NOMO-1 (cell line): ENCODE measurements around the gene PLEKHM3.

Experiments
- DNase-seq, 2 experiments: peaks; one replicate each; lab custom pipeline; 2025; ENCODE audit not compliant: unreplicated experiment in 2 of 2; lab: John Stamatoyannopoulos, UW

Gene PLEKHM3

DNA sequence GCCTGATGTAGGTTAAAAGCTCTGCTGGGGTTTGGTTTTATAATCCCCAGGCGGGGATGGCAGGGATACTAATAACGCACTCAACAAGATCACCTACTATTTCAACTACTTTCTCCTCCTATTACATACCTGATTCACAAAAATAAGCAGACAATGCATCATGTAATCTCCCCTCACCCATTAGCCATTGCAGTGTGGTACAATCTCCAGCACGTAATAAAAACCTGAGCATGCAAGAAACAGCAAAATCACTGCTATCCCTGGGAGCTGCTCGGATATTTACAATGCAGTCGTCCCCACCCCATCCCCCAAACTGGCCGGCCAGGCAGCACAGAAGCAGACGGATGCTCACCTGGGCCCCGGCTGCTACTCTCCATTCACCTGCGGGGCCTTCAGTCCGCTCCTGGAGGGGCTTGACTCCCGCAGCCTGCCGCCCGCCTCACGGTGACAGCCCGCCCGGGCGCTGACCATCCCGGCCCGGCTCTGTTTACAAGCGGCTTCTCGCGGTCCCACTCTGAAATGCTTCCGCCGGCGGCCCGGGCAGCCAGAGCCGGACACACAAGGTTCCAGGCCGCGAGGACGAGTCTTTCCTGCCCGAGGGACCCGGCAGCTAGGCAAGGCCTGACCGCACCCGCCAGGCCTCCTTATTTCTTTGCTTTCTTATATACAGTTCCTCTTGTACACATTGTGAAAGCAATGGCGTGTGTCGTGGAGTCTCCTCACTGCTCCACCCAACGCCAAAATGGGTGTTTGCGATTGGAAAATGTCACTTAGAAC lies at the start of gene PLEKHM3:
PLEKHM3 (minus strand) TSS at position 491 of the 777 bp plus-strand sequence. CDS start 23,888 bp downstream, outside the sequence.
- peak; percentile 87 to 91 for DNase-seq

DNA sequence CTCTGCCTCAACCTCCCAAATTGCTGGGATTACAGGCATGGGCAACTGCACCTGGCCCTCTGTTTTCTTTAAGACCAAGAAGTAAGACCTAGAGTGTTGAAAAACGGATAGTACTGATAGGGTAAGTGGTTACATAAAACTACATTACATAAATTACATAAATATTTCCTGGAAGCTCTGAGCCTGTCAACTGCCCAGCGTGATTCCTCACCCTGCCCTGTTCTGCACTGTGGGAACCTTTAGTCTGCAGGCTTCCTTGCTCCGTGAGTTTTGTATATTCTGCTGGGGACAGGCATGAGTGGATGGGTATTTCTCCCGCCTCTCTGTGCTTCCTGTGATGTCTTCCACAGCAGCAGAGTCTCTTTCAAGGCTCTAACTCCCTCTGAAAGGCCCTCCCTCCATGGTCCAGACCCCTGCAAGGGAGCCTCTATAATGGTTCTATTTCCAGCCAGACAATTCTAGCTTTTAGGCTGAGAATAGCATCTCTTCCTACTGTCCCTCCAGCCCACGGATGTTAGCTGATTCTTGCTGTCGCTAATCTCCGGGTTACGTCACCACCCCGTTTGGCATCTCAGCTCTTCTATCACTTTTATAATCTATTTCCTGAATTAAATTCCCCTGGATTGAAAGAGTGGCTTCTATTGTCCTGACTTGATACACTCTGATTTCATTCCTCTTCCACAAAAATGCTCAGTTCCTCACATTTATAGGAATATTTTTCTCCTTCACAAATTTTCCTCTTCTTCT lies 49.5 kb upstream of the PLEKHM3 start:
- no peak for DNase-seq

GRCh38 chr2:208072250-208072892 lies 47.0 kb upstream of the PLEKHM3 start:
- DNase-seq, result peak; percentile 53 to 64

- DNase-seq, result no peak
These were observed 43.9 kb upstream of the PLEKHM3 start for GRCh38 chr2:208069186-208069585.

GRCh38 chr2:208066016-208066415 lies 40.7 kb upstream of the PLEKHM3 start:
- no peak for DNase-seq

DNA sequence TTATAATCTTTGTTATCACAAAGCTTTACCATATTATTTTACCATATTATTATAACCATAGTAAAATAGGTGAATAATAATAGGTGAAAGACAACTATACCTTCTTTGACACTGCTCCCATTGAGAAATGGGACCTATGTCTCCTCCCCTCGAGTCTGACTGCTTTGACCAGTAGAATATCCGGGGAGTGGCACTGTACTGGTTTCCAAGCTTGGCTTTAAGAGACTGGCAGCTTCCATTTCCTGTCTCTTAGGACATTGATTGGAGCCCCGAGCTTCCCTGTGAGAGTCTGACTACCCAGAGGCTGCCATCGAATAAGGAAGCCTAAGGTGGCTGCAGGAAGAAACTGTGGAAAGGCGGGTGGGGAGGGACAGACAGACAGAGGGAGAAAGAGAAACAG lies 40.1 kb upstream of the PLEKHM3 start:
- DNase-seq, result no peak

DNA sequence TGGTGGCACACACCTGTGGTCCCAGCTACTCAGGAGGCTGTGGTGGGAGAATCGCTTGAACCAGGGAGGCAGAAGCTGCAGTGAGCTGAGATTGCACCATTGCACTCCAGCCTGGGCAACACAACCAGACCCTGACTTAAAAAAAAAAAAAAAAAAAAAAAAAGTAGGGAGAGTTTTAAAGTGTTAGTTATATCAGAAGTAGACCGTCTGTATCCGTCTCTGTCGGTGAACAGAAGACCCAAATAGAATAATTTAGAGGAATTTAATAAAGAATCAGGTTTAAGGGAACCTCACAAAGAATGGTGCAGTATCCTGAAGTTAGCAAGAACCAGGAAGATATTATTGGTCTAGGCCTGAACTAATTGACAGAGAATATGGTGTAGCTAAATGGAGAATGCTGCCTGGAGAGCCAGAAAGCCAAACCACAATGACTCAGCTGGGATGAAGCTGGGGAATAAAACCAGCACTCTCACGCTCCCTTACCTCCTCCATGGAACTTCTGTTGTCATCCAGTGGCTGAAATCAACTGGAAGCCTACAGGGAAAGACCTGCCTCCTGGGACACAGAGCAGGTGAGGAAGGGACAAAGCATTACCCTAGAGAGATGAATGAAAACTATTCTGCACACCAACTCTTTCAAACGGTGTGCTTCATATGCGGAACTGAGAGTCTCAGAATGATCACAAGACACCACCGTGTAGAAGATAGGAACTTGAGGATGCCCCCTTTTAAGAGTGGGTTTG lies 39.1 kb upstream of the PLEKHM3 start:
- DNase-seq, result peak; percentile 46 to 68

GRCh38 chr2:208062961-208063360 lies 37.6 kb upstream of the PLEKHM3 start:
- no peak for DNase-seq

DNA sequence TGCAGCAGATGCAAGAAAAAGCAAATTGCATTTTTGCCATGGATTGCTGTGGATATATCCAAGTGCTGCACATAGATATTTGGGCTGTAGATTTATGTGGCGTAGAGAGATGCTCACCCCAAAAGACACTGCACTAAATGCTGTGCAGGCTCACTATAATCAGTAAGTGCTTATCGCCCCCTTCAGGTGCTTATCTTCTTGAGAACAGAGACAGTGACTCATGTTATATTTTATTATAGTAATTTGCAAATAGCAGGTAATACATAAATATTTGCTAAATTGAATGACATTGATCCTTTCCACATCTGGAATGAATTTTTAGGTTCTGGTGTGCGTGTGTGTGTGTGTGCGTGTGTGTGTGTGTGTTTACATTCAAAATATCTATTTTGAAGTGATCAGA lies 36.8 kb upstream of the PLEKHM3 start:
- peak; percentile 22 to 58 for DNase-seq

DNA sequence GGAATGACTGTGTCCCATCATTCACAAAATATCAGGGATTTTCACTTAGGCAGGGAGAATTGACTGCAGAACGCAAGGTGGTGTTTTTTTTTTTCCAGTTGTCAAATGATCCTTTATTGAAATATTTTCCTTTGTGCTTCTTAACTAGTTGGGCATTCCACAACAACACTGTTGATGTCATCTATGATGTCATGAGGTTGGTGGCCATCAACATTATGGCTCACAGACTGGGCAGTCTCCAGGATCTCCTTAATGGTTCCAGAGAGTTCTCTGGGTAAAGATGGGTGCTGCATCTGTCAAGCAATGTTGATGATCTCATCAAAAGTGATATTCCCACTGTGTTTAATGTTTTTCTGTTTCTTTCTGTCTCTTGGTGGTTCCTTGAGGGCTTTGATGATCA lies 31.8 kb upstream of the PLEKHM3 start:
- DNase-seq, result no peak

DNA sequence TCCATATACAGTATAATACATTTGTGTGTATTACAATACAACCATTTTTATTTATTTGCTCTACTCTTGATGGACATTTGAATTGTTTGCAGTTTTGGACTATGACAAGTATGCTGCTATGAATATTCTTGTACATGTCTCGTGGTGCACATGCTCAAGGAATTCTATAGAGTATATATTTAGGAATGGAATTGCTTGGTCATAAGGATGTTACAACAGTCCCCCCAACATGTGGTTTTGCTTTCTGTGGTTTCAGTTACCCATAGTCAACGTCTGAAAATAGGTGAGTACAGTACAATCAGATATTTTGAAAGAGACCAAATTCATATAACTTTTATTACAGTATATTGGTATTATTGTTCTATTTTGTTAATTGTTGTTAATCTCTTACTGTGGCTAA lies 24.1 kb upstream of the PLEKHM3 start:
- peak in 1 of 2 experiments; percentile 53 for DNase-seq

DNA sequence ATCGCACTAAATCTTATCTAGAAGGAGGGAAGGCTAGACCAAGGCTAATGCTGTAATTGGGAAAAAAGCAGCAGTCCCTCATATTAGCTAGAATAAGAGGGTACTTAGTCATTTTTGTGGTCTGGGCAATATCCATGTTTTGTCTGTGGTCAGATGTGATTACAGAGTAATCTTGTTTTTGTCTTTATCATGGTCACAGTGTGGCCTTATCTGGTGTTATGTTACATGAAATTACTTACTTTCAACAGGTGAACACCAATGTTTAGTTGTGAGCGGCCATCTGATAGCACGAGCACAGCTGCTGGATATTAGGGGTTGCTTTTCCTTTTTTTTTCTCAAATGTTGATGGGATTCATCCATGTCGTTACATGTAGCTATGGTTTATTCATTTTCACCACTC lies 23.7 kb upstream of the PLEKHM3 start:
- DNase-seq, result no peak

DNA sequence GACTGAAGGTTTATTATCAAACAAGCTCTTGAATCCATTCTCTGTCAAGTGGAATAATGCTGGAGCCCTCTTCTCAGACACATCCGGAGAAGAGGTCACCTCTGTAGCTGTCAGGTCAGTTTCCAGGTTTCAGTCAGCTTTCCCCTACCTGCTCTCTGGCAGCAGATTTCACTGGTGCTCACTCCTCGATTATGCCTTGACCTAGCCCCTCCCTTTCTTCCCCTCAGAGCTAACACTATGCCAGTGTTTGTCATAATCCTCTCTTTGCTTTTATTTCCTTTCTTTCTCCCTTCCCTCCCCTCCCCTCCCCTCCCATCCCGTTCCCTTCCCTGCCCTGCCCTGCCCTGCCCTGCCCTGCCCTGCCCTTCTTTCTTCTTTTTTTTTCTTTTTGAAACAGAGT lies 22.5 kb upstream of the PLEKHM3 start:
- DNase-seq, result no peak

- DNase-seq, result no peak
These were observed 21.4 kb upstream of the PLEKHM3 start for GRCh38 chr2:208046686-208047085.

GRCh38 chr2:208042450-208042849 lies 17.1 kb upstream of the PLEKHM3 start:
- DNase-seq, result peak in 1 of 2 experiments; percentile 15

DNA sequence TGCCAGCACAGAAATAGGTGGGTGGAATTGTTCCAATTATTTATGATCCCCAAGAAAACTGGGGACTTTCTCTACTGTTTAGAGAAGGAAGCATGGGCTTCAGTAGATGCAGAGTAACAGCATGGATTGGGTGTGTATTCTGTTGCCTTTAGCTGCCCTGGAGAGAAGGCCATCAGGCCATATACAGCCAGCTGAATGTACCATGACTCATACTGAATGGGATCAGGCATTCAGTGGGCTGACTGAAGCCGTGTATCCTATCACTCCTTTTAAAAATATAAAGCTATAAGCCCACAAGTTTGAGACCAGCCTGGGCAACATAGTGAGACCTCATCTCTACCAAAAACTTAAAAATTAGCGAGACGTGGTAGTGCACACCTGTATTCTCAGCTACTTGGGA lies 16.7 kb upstream of the PLEKHM3 start:
- no peak for DNase-seq

GRCh38 chr2:208040199-208041171 lies 15.2 kb upstream of the PLEKHM3 start:
- peak; percentile 35 to 75 for DNase-seq

DNA sequence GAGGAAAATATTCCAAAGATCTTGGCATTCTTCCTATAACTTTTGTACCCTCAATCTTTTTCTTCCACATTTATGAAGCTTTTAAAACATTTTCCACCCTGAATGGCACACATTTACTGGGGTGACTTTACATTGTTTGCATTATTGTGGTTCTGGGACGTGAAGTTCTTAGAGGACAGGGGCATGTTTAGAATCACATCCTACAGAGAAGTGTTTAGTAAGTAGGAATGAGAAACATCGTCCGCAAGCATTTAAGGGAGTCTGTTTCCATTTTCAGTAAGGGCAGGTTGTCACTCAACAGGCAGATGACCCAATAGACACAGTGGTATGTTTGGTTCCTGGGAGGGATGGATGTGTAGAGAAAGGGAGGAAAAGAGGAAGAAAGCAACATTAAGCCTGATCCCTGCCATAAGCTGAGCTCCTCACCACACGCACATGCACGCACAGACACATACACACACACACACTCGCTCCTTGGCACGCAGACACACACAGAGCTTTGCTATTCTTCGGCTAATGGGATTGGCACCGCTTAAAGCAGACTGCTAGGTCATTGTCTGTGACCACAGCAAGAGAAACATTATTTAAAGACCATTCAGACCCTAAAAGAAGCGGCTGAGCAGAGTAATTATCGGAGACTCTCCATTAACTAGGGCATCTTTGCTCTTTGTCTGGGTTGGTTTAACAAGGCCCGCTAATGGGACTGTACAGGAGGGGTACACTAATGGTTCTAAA lies 14.2 kb upstream of the PLEKHM3 start:
- no peak for DNase-seq
